CD8-positive, alpha-beta memory T cell (primary cell): ENCODE data around the gene SLC25A3. TPM values are rescaled to one million over a fixed set of nuclear protein-coding genes. Genes with fewer than 3 reads are reported as not detected.
"Not testable (repeated sequence)": the region's sequence is repeated elsewhere in the genome, so short reads cannot be mapped to it uniquely, and the experiment has no call there.

ENCODE experiments used
- CTCF ChIA-PET: fragments of 350-600 bp; sonication (Branson Sonifier 250); formaldehyde crosslinking; loops from one replicate; lab custom pipeline; 2021; ENCODE audit warnings: antibody characterized with exemption; lab: Charles Lee
- POLR2A ChIA-PET: fragments of 350-600 bp; sonication (Branson Sonifier 250); formaldehyde crosslinking; loops from one replicate; lab custom pipeline; 2021; ENCODE audit warnings: antibody characterized with exemption; lab: Charles Lee
- DNase-seq, 5 donors: peaks; one replicate each; pipeline versions ENCODE4 v3.0.0 to v3.0.0-alpha.2; 2020 to 2022; ENCODE audit warnings: mixed read lengths in 1 of 5
- H3K27ac ChIP-seq: one replicate; pipeline ENCODE4 v1.7.0; 2013; ENCODE audit warnings: low read depth, mild to moderate bottlenecking, low read length, moderate library complexity
- H3K27me3 ChIP-seq: 2 replicates; pipeline ENCODE4 v1.7.0; 2013; ENCODE audit warnings: low read length, mild to moderate bottlenecking; ENCODE audit not compliant: insufficient read depth, poor library complexity, severe bottlenecking
- H3K36me3 ChIP-seq: 2 replicates; pipeline ENCODE4 v1.7.0; 2013; ENCODE audit warnings: mild to moderate bottlenecking, low read length, moderate library complexity; ENCODE audit not compliant: insufficient read depth
- H3K4me1 ChIP-seq: 2 replicates; pipeline ENCODE4 v1.7.0; 2013; ENCODE audit warnings: mild to moderate bottlenecking, low read length, moderate library complexity; ENCODE audit not compliant: insufficient read depth
- H3K4me3 ChIP-seq: 2 replicates; pipeline ENCODE4 v1.7.0; 2013; ENCODE audit warnings: mild to moderate bottlenecking, low read length
- H3K9me3 ChIP-seq: 2 replicates; pipeline ENCODE4 v1.7.0; 2013; ENCODE audit warnings: mild to moderate bottlenecking, low read length
- H3K27ac Mint-ChIP-seq, 8 donors: one replicate each; pipeline ENCODE4 v1.8.0; 2020 to 2021; ENCODE audit warnings: mixed read lengths in 8 of 8, mild to moderate bottlenecking in 6 of 8, inconsistent platforms in 3 of 8, moderate library complexity in 3 of 8
- H3K27me3 Mint-ChIP-seq, 2 donors: one replicate each; pipeline ENCODE4 v1.8.0; 2020 to 2021; ENCODE audit warnings: mixed read lengths in 2 of 2, mild to moderate bottlenecking in 1 of 2, moderate library complexity in 1 of 2
- H3K36me3 Mint-ChIP-seq, 3 donors: one replicate each; pipeline ENCODE4 v1.8.0; 2020 to 2021; ENCODE audit warnings: mixed read lengths in 3 of 3, inconsistent platforms in 1 of 3, mild to moderate bottlenecking in 1 of 3
- H3K4me1 Mint-ChIP-seq, 3 donors: one replicate each; pipeline ENCODE4 v1.8.0; 2020 to 2021; ENCODE audit warnings: mixed read lengths in 3 of 3, inconsistent platforms in 1 of 3, mild to moderate bottlenecking in 1 of 3
- H3K4me3 Mint-ChIP-seq, 7 donors: one replicate each; pipeline ENCODE4 v1.8.0; 2020 to 2021; ENCODE audit warnings: mixed read lengths in 7 of 7, mild to moderate bottlenecking in 6 of 7, moderate library complexity in 4 of 7, inconsistent platforms in 2 of 7
- H3K9me3 Mint-ChIP-seq, 5 donors: one replicate each; pipeline ENCODE4 v1.8.0; 2020 to 2022; ENCODE audit warnings: mixed read lengths in 5 of 5, mild to moderate bottlenecking in 3 of 5, moderate library complexity in 2 of 5, inconsistent platforms in 1 of 5
- polyA plus RNA-seq: library from polyadenylated mRNA; unstranded; fragments of 300-500 nt; fragmentation: Illumina TruSeq; gene quantifications from one replicate; pipeline ENCODE4 v1.2.3, GENCODE V29; 2021
- total RNA-seq, 2 experiments: library from RNA; stranded (reverse); gene quantifications; one replicate each; pipeline ENCODE4 v1.2.3, GENCODE V29; 2021

SLC25A3 gene
- total and polyA plus RNA-seq, 3 experiments from 2014 or later, result 310 to 674 (median 668) TPM

- ChIA-PET POLR2A (no interaction called here), CTCF (no interaction called here)
- Histone ChIP-seq H3K27me3 (no peaks in the 10 kb centered on the region), H3K9me3 (no peaks in the 10 kb centered on the region), H3K36me3 (no peaks in the 10 kb centered on the region), H3K27ac (no peak overlapping the region), H3K4me3 (no peak overlapping the region), H3K4me1 (no peaks in the 10 kb centered on the region)
- no peaks in the 10 kb centered on the region for H3K9me3 Mint-ChIP-seq
- H3K27ac Mint-ChIP-seq, result peak overlapping the region in 1 of 8 donors; percentile 64
- no peak for DNase-seq
- peaks cover 0 to 5% (median 0%) of the 10 kb centered on the region in 3 donors for H3K4me1 Mint-ChIP-seq
- H3K27me3 Mint-ChIP-seq, result no peaks in the 10 kb centered on the region
- peaks cover 0 to 4% (median 1%) of the 10 kb centered on the region in 3 donors for H3K36me3 Mint-ChIP-seq
- H3K4me3 Mint-ChIP-seq, result no peak overlapping the region
Observed at GRCh38 chr12:98618952-98619351, 25.5 kb downstream of the SLC25A3 start.

- no peak overlapping the region for H3K4me3 Mint-ChIP-seq
- no peak for DNase-seq
- no peaks in the 10 kb centered on the region for H3K9me3 ChIP-seq
- H3K4me1 ChIP-seq, result no peaks in the 10 kb centered on the region
- no peak overlapping the region for H3K4me3 ChIP-seq
- H3K36me3 Mint-ChIP-seq, result peaks cover 0 to 12% (median 2%) of the 10 kb centered on the region in 3 donors
- no peak overlapping the region for H3K27ac ChIP-seq
- POLR2A ChIA-PET, result no interaction called here
- CTCF ChIA-PET, result interaction anchor here (1.1 kb wide), 1 partner anchor 69 kb away, joined by 3 read pairs; no protein-coding TSS in a partner anchor
- H3K27me3 ChIP-seq, result no peaks in the 10 kb centered on the region
- no peaks in the 10 kb centered on the region for H3K27me3 Mint-ChIP-seq
- no peaks in the 10 kb centered on the region for H3K9me3 Mint-ChIP-seq
- H3K36me3 ChIP-seq, result peaks cover 4% of the 10 kb centered on the region
- H3K27ac Mint-ChIP-seq, result no peak overlapping the region
- H3K4me1 Mint-ChIP-seq, result peaks cover 5 to 32% (median 13%) of the 10 kb centered on the region in 3 donors
Observed at GRCh38 chr12:98635657-98636323, 42.3 kb downstream of the SLC25A3 start.

- Histone ChIP-seq H3K36me3 (peaks cover 4% of the 10 kb centered on the region), H3K4me1 (no peaks in the 10 kb centered on the region), H3K4me3 (no peak overlapping the region), H3K27ac (no peak overlapping the region), H3K27me3 (no peaks in the 10 kb centered on the region), H3K9me3 (no peaks in the 10 kb centered on the region)
- no peaks in the 10 kb centered on the region for H3K27me3 Mint-ChIP-seq
- H3K9me3 Mint-ChIP-seq, result no peaks in the 10 kb centered on the region
- DNase-seq, result no peak
- no peak overlapping the region for H3K27ac Mint-ChIP-seq
- H3K4me3 Mint-ChIP-seq, result no peak overlapping the region
- CTCF ChIA-PET, result no interaction called here
- H3K4me1 Mint-ChIP-seq, result peaks cover 9 to 43% (median 24%) of the 10 kb centered on the region in 3 donors
- POLR2A ChIA-PET, result no interaction called here
- peaks cover 0 to 12% (median 2%) of the 10 kb centered on the region in 3 donors for H3K36me3 Mint-ChIP-seq
Observed at GRCh38 chr12:98637068-98637467, 43.6 kb downstream of the SLC25A3 start.

- Histone ChIP-seq H3K36me3 (peaks cover 2% of the 10 kb centered on the region), H3K4me1 (peaks cover 1% of the 10 kb centered on the region), H3K9me3 (no peaks in the 10 kb centered on the region), H3K27ac (no peak overlapping the region), H3K4me3 (no peak overlapping the region), H3K27me3 (no peaks in the 10 kb centered on the region)
- H3K4me3 Mint-ChIP-seq, result no peak overlapping the region
- POLR2A ChIA-PET, result no interaction called here
- no peak for DNase-seq
- peaks cover 0 to 9% (median 2%) of the 10 kb centered on the region in 3 donors for H3K36me3 Mint-ChIP-seq
- peaks cover 10 to 51% (median 30%) of the 10 kb centered on the region in 3 donors for H3K4me1 Mint-ChIP-seq
- no peak overlapping the region for H3K27ac Mint-ChIP-seq
- no peaks in the 10 kb centered on the region for H3K27me3 Mint-ChIP-seq
- CTCF ChIA-PET, result no interaction called here
- H3K9me3 Mint-ChIP-seq, result no peaks in the 10 kb centered on the region
Observed at GRCh38 chr12:98638009-98638408, 44.5 kb downstream of the SLC25A3 start.

- CTCF ChIA-PET, result interaction anchor here (1.4 kb wide), 1 partner anchor 33 kb away, joined by 4 read pairs; no protein-coding TSS in a partner anchor
- DNase-seq, result no peak
Observed at GRCh38 chr12:98639491-98639890, 46.0 kb downstream of the SLC25A3 start.

GRCh38 chr12:98642801-98643200 is 49.3 kb downstream of the SLC25A3 start:
- POLR2A ChIA-PET, result interaction anchor here (2.2 kb wide), 1 partner anchor 48 kb away, joined by 37 read pairs; the partner anchor contains the start of gene SLC25A3
- peaks cover 16% of the 10 kb centered on the region for H3K4me1 ChIP-seq
- not testable (repeated sequence) for H3K9me3 Mint-ChIP-seq, H3K36me3 ChIP-seq, H3K27me3 Mint-ChIP-seq, H3K9me3 ChIP-seq, H3K27me3 ChIP-seq, H3K27ac ChIP-seq, DNase-seq, H3K4me3 ChIP-seq
- Mint-ChIP-seq H3K36me3 (peaks cover 0 to 16% (median 0%) of the 10 kb centered on the region in 3 donors), H3K27ac (peak overlapping the region in 4 of 8 donors; percentile 29 to 79 (median 60)), H3K4me3 (peak overlapping the region; percentile 50 to 100 (median 97)), H3K4me1 (peaks cover 30 to 62% (median 51%) of the 10 kb centered on the region in 3 donors)
- CTCF ChIA-PET, result interaction anchor here (1.0 kb wide), 1 partner anchor 76 kb away, joined by 3 read pairs; no protein-coding TSS in a partner anchor

More at GRCh38 chr12:98639491-98639890, 46.0 kb downstream of the SLC25A3 start:
- no peaks in the 10 kb centered on the region for H3K9me3 Mint-ChIP-seq
- POLR2A ChIA-PET, result no interaction called here
- no peaks in the 10 kb centered on the region for H3K27me3 Mint-ChIP-seq
- Histone ChIP-seq H3K27ac (no peak overlapping the region), H3K9me3 (no peaks in the 10 kb centered on the region), H3K4me3 (no peak overlapping the region), H3K36me3 (no peaks in the 10 kb centered on the region), H3K4me1 (peaks cover 8% of the 10 kb centered on the region), H3K27me3 (no peaks in the 10 kb centered on the region)
- H3K4me1 Mint-ChIP-seq, result peaks cover 14 to 62% (median 41%) of the 10 kb centered on the region in 3 donors
- peaks cover 0 to 5% (median 0%) of the 10 kb centered on the region in 3 donors for H3K36me3 Mint-ChIP-seq
- H3K4me3 Mint-ChIP-seq, result no peak overlapping the region
- H3K27ac Mint-ChIP-seq, result no peak overlapping the region

GRCh38 chr12:98644433-98644711 is 50.9 kb downstream of the SLC25A3 start:
- Mint-ChIP-seq H3K36me3 (peaks cover 0 to 31% (median 0%) of the 10 kb centered on the region in 3 donors), H3K9me3 (no peaks in the 10 kb centered on the region), H3K27me3 (no peaks in the 10 kb centered on the region), H3K27ac (peak overlapping the region; percentile 90 to 97 (median 94)), H3K4me3 (peak overlapping the region; percentile 97 to 100 (median 98)), H3K4me1 (peaks cover 37 to 70% (median 58%) of the 10 kb centered on the region in 3 donors)
- POLR2A ChIA-PET, result interaction anchor here (1.1 to 2.2 kb wide), 2 partner anchors 50 to 130 kb away, joined by 6 to 37 read pairs; partner anchors contain the start of gene SLC25A3
- CTCF ChIA-PET, result interaction anchor here (0.6 to 2.1 kb wide), 8 partner anchors 10 to 154 kb away, joined by 3 to 6 read pairs (median 4); partner anchors contain the start of genes SLC25A3 and TMPO
- Histone ChIP-seq H3K27ac (peak overlapping the region; percentile 91), H3K27me3 (no peaks in the 10 kb centered on the region), H3K4me1 (peaks cover 16% of the 10 kb centered on the region), H3K9me3 (no peaks in the 10 kb centered on the region), H3K4me3 (peak overlapping the region; percentile 97), H3K36me3 (peaks cover 4% of the 10 kb centered on the region)
- no peak for DNase-seq
